OCI-LY3 (cell line): ENCODE measurements around the gene DAG1.

Experiments
- H2AFZ ChIP-seq: fragments of 200-600, 300-600 bp; shearing (Covaris generic); 2 replicates; pipeline ENCODE4 v1.6.0; 2014; ENCODE audit warnings: antibody characterized with exemption, low read depth, low read length
- H3K27ac ChIP-seq: fragments of 200-600, 300-600 bp; sonication (generic); 2 replicates; pipeline ENCODE4 v1.5.1; 2014; ENCODE audit warnings: mild to moderate bottlenecking, low read length, moderate library complexity, mixed read lengths
- H3K27me3 ChIP-seq: fragments of 200-600, 300-600 bp; sonication (generic); 2 replicates; pipeline ENCODE4 v1.6.1; 2014; ENCODE audit warnings: low read depth, low read length, mixed read lengths
- H3K36me3 ChIP-seq: fragments of 200-600, 300-600 bp; sonication (generic); replicated peaks from 2 replicates; pipeline ENCODE3; 2014; ENCODE audit warnings: low read depth, low read length, mixed read lengths
- H3K4me1 ChIP-seq: fragments of 300-600, 200-600 bp; sonication (generic); 2 replicates; pipeline ENCODE4 v1.6.1; 2014; ENCODE audit warnings: low read length, mixed read lengths
- H3K4me2 ChIP-seq: fragments of 200-600, 300-600 bp; sonication (generic); 2 replicates; pipeline ENCODE4 v1.6.1; 2014; ENCODE audit warnings: low read length, mixed read lengths
- H3K4me3 ChIP-seq: fragments of 300-600, 200-600 bp; sonication (generic); 2 replicates; pipeline ENCODE4 v1.5.1; 2014; ENCODE audit warnings: antibody characterized with exemption, mild to moderate bottlenecking, low read length, moderate library complexity
- H3K79me2 ChIP-seq: fragments of 300-600, 200-600 bp; shearing (Covaris generic); 2 replicates; pipeline ENCODE4 v1.6.1; 2014; ENCODE audit warnings: mild to moderate bottlenecking, low read length, mixed read lengths
- H3K9ac ChIP-seq: fragments of 300-600, 200-600 bp; shearing (Covaris generic); 2 replicates; pipeline ENCODE4 v1.6.0; 2014; ENCODE audit warnings: mild to moderate bottlenecking, low read length, moderate library complexity
- H3K9me3 ChIP-seq: fragments of 200-600, 300-600 bp; shearing (Covaris generic); 2 replicates; pipeline ENCODE4 v1.6.1; 2014; ENCODE audit warnings: low read length, mixed read lengths; ENCODE audit not compliant: insufficient read depth
- H4K20me1 ChIP-seq: fragments of 200-600, 300-600 bp; sonication (generic); 2 replicates; pipeline ENCODE4 v1.6.1; 2016; ENCODE audit warnings: low read length, mixed read lengths; ENCODE audit not compliant: insufficient read depth
- CTCF ChIP-seq: fragments of 200-600, 300-600 bp; sonication (generic); IDR thresholded peaks from 2 replicates; pipeline ENCODE4 v1.5.1; 2014; ENCODE audit warnings: antibody characterized with exemption, low read length, low read depth
- EZH2phosphoT487 ChIP-seq: fragments of 200-600 bp; shearing (Covaris generic); IDR thresholded peaks from 2 replicates; pipeline ENCODE4 v1.6.1; 2018; ENCODE audit warnings: antibody characterized with exemption, mixed run types, low read depth

DAG1 gene

GRCh38 chr3:49498648-49499047, 28.6 kb downstream of the DAG1 start:
- Histone ChIP-seq H3K27ac (no peak overlapping the region), H3K4me3 (no peak overlapping the region), H3K27me3 (no peaks in the 10 kb centered on the region), H3K79me2 (peaks cover 18% of the 10 kb centered on the region; the same call in 1 of the 2 replicates), H4K20me1 (peaks cover 12% of the 10 kb centered on the region; the same call in 1 of the 2 replicates), H3K4me2 (no peak overlapping the region), H3K9ac (no peak overlapping the region), H3K4me1 (peaks cover 9% of the 10 kb centered on the region), H3K9me3 (no peaks in the 10 kb centered on the region), H3K36me3 (peaks cover 7% of the 10 kb centered on the region), H2AFZ (no peak overlapping the region)
- TF ChIP-seq CTCF (no peak), EZH2phosphoT487 (no peak)

GRCh38 chr3:49500205-49500731, 30.2 kb downstream of the DAG1 start:
- Histone ChIP-seq H3K9me3 (no peaks in the 10 kb centered on the region), H3K27me3 (no peaks in the 10 kb centered on the region), H3K4me2 (no peak overlapping the region), H3K9ac (no peak overlapping the region), H3K79me2 (peaks cover 16% of the 10 kb centered on the region; the same call in 1 of the 2 replicates), H3K4me3 (no peak overlapping the region), H3K4me1 (peaks cover 3% of the 10 kb centered on the region), H4K20me1 (peaks cover 11% of the 10 kb centered on the region; the same call in 1 of the 2 replicates), H2AFZ (no peak overlapping the region), H3K36me3 (peaks cover 6% of the 10 kb centered on the region), H3K27ac (no peak overlapping the region)
- no peak for TF ChIP-seq EZH2phosphoT487
- TF ChIP-seq CTCF = no peak

GRCh38 chr3:49500732-49501609, 30.9 kb downstream of the DAG1 start:
- Histone ChIP-seq H3K36me3 (peaks cover 6% of the 10 kb centered on the region), H3K27me3 (no peaks in the 10 kb centered on the region), H2AFZ (no peak overlapping the region), H3K4me3 (no peak overlapping the region), H3K9ac (no peak overlapping the region), H3K4me1 (no peaks in the 10 kb centered on the region), H3K27ac (no peak overlapping the region), H4K20me1 (peaks cover 11% of the 10 kb centered on the region; the same call in 1 of the 2 replicates), H3K79me2 (peaks cover 14% of the 10 kb centered on the region; the same call in 1 of the 2 replicates), H3K9me3 (no peaks in the 10 kb centered on the region), H3K4me2 (no peak overlapping the region)
- no peak for TF ChIP-seq CTCF
- TF ChIP-seq EZH2phosphoT487 = no peak

GRCh38 chr3:49501842-49502241, 31.8 kb downstream of the DAG1 start:
- H3K9ac ChIP-seq = no peak overlapping the region
- no peaks in the 10 kb centered on the region for H3K9me3 ChIP-seq
- H3K27me3 ChIP-seq = no peaks in the 10 kb centered on the region
- H3K36me3 ChIP-seq = peaks cover 6% of the 10 kb centered on the region
- no peak for TF ChIP-seq EZH2phosphoT487
- no peak for TF ChIP-seq CTCF
- peaks cover 11% of the 10 kb centered on the region; the same call in 1 of the 2 replicates for H4K20me1 ChIP-seq
- no peak overlapping the region for H3K27ac ChIP-seq
- peaks cover 12% of the 10 kb centered on the region; the same call in 1 of the 2 replicates for H3K79me2 ChIP-seq
- H3K4me3 ChIP-seq = no peak overlapping the region
- H3K4me1 ChIP-seq = no peaks in the 10 kb centered on the region
- no peak overlapping the region for H3K4me2 ChIP-seq
- H2AFZ ChIP-seq = no peak overlapping the region
